ENCODE measurements around the gene PBX2.
"Not testable (repeated sequence)": the region's sequence is repeated elsewhere in the genome, so short reads cannot be mapped to it uniquely, and the experiment has no call there.

The PBX2 gene

DNA sequence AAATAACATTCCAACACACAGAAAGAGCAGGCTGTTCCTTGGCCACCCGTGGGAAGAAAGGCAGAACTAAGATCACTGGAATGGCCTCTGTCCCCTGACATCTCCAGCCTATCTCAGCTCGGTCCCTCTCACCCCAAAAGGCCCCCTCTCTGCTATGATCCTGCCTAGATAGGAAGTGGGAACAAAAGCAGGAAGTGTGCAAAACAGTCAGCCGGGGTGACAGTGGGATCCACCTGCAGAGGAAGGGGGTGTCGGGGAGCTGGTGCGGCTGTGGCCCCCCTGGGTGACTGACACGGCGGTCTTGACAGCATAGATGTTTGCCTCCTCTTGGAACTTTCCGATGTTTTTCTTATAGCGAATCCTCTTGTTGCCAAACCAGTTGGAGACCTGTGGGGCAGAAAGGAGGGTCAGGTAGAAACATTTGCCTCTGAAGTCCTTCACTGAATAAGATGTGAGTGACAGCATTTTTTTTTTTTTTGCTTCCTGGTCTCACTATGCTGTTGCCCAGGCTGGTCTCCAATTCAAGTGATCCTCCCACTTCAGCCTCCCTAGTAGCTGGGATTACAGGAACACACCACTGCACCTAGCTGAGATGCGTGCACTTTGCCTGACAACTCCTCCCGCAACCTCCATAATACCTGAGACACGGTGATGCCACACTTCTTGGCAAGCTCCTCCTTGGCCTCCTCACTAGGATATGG, 2.8 kb downstream of the PBX2 start:
- H3K9me3 ChIP-seq (replicated peaks; ENCODE audit: insufficient read depth, low read length), result no peaks in the 10 kb centered on the region
- H3F3A ChIP-seq (ENCODE audit: insufficient read depth, low read length), result 0 out of 2 replicates have a peak, but pooled peaks cover 6% of the 10 kb centered on the region
- DNase-seq, result no peak
- no peak overlapping the region for H3K4me3 ChIP-seq (ENCODE audit: low read length)
- no peaks in the 10 kb centered on the region for H4K20me1 ChIP-seq (ENCODE audit: insufficient read depth, low read length)
- no peak for TF ChIP-seq EZH2phosphoT487 (IDR thresholded peaks at IDR 0.05; ENCODE audit: low read length)
- no peak for TF ChIP-seq EZH2 (optimal IDR thresholded peaks at IDR 0.05; ENCODE audit: low read depth, low read length)
- TF ChIP-seq, protein P1, sequence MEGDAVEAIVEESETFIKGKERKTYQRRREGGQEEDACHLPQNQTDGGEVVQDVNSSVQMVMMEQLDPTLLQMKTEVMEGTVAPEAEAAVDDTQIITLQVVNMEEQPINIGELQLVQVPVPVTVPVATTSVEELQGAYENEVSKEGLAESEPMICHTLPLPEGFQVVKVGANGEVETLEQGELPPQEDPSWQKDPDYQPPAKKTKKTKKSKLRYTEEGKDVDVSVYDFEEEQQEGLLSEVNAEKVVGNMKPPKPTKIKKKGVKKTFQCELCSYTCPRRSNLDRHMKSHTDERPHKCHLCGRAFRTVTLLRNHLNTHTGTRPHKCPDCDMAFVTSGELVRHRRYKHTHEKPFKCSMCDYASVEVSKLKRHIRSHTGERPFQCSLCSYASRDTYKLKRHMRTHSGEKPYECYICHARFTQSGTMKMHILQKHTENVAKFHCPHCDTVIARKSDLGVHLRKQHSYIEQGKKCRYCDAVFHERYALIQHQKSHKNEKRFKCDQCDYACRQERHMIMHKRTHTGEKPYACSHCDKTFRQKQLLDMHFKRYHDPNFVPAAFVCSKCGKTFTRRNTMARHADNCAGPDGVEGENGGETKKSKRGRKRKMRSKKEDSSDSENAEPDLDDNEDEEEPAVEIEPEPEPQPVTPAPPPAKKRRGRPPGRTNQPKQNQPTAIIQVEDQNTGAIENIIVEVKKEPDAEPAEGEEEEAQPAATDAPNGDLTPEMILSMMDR (IDR thresholded peaks at IDR 0.05; ENCODE audit: low read length), result no peak
- no peaks in the 10 kb centered on the region for H3K36me3 ChIP-seq (replicated peaks; ENCODE audit: insufficient read depth, low read length)
- no peaks in the 10 kb centered on the region for H3K27me3 ChIP-seq (replicated peaks; ENCODE audit: insufficient read depth, low read length)
- H3K4me2 ChIP-seq (ENCODE audit: low read depth, low read length), result no peak overlapping the region
- H3K9me2 ChIP-seq (replicated peaks; ENCODE audit: insufficient read depth, low read length), result no peaks in the 10 kb centered on the region
- H2AFZ ChIP-seq (ENCODE audit: low read length), result no peak overlapping the region
- peaks cover 14% of the 10 kb centered on the region for H3K4me1 ChIP-seq (ENCODE audit: low read length)
- H3K79me2 ChIP-seq (ENCODE audit: low read length), result peaks cover 27% of the 10 kb centered on the region
- H3K27ac ChIP-seq (ENCODE audit: low read length), result no peak overlapping the region
- no peak overlapping the region for H3K9ac ChIP-seq (ENCODE audit: low read length)

DNA sequence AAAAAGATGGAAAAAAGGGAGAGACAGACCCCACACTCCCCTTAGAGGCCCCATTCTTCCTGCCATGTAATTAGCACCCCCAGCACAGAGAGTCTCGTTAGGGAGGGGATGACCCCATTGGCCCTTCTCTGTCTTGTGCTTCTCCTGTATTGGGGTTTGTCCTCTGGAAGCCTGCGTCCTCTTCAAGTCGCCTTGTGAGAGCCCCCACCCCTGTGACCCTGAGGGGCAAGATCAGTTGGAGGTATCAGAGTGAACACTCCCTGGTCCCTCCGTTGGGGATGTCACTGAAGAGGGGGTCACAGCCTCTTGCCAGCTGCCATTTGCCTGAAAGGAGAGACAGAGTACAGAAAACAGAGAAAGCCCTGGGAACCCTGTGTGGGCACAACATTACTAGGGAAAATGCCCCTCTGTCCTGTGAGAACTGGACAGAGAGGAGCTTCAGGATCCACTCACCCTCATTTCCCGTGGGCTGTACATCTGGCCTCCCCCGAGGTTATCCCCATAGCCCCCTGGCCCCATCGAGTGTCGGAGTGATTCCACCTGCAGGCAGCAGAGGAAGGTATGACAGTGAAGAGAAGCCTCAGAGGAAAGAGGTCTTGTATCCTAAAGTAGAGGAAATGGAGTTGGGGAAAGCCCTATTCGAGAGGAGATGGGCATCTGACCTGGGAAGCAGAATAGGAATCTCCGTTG, 3.7 kb downstream of the PBX2 start:
- H3K9me3 ChIP-seq (replicated peaks; ENCODE audit: insufficient read depth, low read length); DNase-seq; H4K20me1 ChIP-seq (ENCODE audit: insufficient read depth, low read length); H3F3A ChIP-seq (ENCODE audit: insufficient read depth, low read length); H3K27me3 ChIP-seq (replicated peaks; ENCODE audit: insufficient read depth, low read length); H3K27ac ChIP-seq (ENCODE audit: low read length); H3K9ac ChIP-seq (ENCODE audit: low read length); H3K4me3 ChIP-seq (ENCODE audit: low read length); H3K36me3 ChIP-seq (replicated peaks; ENCODE audit: insufficient read depth, low read length); H3K4me2 ChIP-seq (ENCODE audit: low read depth, low read length); H3K4me1 ChIP-seq (ENCODE audit: low read length); H3K9me2 ChIP-seq (replicated peaks; ENCODE audit: insufficient read depth, low read length); H2AFZ ChIP-seq (ENCODE audit: low read length): not testable (repeated sequence)
- H3K79me2 ChIP-seq (ENCODE audit: low read length), result peaks cover 19% of the 10 kb centered on the region

DNA sequence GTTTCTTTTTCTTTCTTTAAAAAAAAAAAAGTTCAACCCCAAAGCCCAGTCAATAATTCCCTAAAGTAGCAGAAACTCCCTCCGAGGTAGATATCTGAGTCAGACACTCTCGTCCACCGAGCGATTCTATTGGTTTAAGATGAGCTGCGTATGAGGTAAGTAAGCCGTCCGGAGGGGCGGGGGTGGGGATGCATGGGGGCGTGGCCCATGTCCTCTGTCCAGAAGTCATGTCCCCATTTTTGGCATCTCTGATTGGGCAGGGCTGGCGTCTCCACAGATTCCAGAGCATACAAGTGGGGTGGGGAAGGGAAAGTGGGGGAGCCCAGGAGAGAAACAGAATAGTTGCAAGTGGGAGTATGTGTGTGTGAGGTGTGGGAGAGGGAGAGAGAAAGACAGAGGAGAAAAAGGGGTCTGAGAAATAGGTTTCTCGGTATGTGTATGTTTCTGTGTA, 4.3 kb downstream of the PBX2 start:
- not testable (repeated sequence) for DNase-seq; H4K20me1 ChIP-seq (ENCODE audit: insufficient read depth, low read length); H3K9ac ChIP-seq (ENCODE audit: low read length); H3K27me3 ChIP-seq (replicated peaks; ENCODE audit: insufficient read depth, low read length); H3K4me2 ChIP-seq (ENCODE audit: low read depth, low read length); H3K4me3 ChIP-seq (ENCODE audit: low read length); H3K27ac ChIP-seq (ENCODE audit: low read length); H2AFZ ChIP-seq (ENCODE audit: low read length); H3K36me3 ChIP-seq (replicated peaks; ENCODE audit: insufficient read depth, low read length); H3K9me2 ChIP-seq (replicated peaks; ENCODE audit: insufficient read depth, low read length); H3F3A ChIP-seq (ENCODE audit: insufficient read depth, low read length); H3K4me1 ChIP-seq (ENCODE audit: low read length); H3K9me3 ChIP-seq (replicated peaks; ENCODE audit: insufficient read depth, low read length)
- peaks cover 13% of the 10 kb centered on the region for H3K79me2 ChIP-seq (ENCODE audit: low read length)

DNA sequence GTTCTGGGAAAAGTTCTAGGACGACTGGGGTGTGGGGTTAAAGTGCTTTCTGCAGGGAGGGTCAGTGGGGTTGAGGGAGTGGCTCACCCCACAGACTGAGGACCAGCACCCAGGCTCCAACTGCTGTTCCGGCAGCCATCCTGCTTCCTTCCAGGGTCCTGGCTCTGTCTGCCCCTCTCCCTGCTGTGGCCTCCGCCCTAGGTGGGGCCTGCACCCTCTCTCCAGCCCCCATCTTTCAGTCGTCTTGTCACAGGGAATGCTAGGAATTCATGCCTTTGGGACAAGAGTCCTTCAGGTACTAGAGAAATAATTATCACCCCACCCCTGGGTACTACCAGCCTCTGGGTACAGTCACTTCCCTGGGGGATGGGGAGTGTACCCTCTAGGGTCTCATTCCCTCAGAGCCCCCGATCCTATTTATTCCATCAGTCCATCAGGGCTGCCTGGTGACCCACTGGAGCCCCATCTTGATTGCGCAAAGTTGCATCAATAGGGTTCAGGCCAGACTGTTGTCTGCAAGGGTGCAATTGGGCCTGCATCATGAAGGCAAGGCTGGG, 5.8 kb downstream of the PBX2 start, which contains the start of gene AGER:
Gene AGER, minus strand, starts transcription at position 170 of the 557 bp plus-strand sequence. Its CDS starts 31 bp downstream, at position 139.
- Histone ChIP-seq H3K9ac (ENCODE audit: low read length) (no peak within 1 kb of the TSS), H3K27ac (ENCODE audit: low read length) (no peak within 1 kb of the TSS), H3K4me2 (ENCODE audit: low read depth, low read length) (no peak within 1 kb of the TSS)

More for the DNA sequence above, 5.8 kb downstream of the PBX2 start, which contains the start of gene AGER:
- peaks cover 1% of the 10 kb centered on the region for H3K4me1 ChIP-seq (ENCODE audit: low read length)
- H3K9me2 ChIP-seq (replicated peaks; ENCODE audit: insufficient read depth, low read length), result no peaks in the 10 kb centered on the region
- H3K36me3 ChIP-seq (replicated peaks; ENCODE audit: insufficient read depth, low read length), result no peaks in the 10 kb centered on the region
- no peak within 1 kb of the TSS for H3K4me3 ChIP-seq (ENCODE audit: low read length)
- H2AFZ ChIP-seq (ENCODE audit: low read length), result no peak within 1 kb of the TSS
- TF ChIP-seq EZH2 (optimal IDR thresholded peaks at IDR 0.05; ENCODE audit: low read depth, low read length) (no peak), EZH2phosphoT487 (IDR thresholded peaks at IDR 0.05; ENCODE audit: low read length) (no peak)
- TF ChIP-seq, protein P1 (IDR thresholded peaks at IDR 0.05; ENCODE audit: low read length), result no peak
- DNase-seq, result no peak
- H4K20me1 ChIP-seq (ENCODE audit: insufficient read depth, low read length), result no peaks in the 10 kb centered on the region
- no peaks in the 10 kb centered on the region for H3K27me3 ChIP-seq (replicated peaks; ENCODE audit: insufficient read depth, low read length)
- peaks cover 9% of the 10 kb centered on the region for H3K79me2 ChIP-seq (ENCODE audit: low read length)
- H3K9me3 ChIP-seq (replicated peaks; ENCODE audit: insufficient read depth, low read length), result no peaks in the 10 kb centered on the region
- H3F3A ChIP-seq (ENCODE audit: insufficient read depth, low read length), result no peaks in the 10 kb centered on the region

All from MM.1S (cell line).